HUES64 (cell line): ENCODE data around the gene TNFRSF8.

Source experiments
- H3K27ac ChIP-seq: 2 replicates; pipeline ENCODE4 v1.7.0; 2013; ENCODE audit warnings: low read depth, low read length, inconsistent platforms
- H3K27me3 ChIP-seq: 2 replicates; pipeline ENCODE4 v1.6.1; 2013; ENCODE audit warnings: mild to moderate bottlenecking, low read length; ENCODE audit not compliant: insufficient read depth
- H3K36me3 ChIP-seq: 2 replicates; pipeline ENCODE4 v1.6.1; 2013; ENCODE audit warnings: mild to moderate bottlenecking, low read length; ENCODE audit not compliant: insufficient read depth
- H3K4me1 ChIP-seq: 2 replicates; pipeline ENCODE4 v1.6.1; 2013; ENCODE audit warnings: mild to moderate bottlenecking, low read length, moderate library complexity; ENCODE audit not compliant: insufficient read depth
- H3K4me3 ChIP-seq: 2 replicates; pipeline ENCODE4 v1.5.1; 2013; ENCODE audit warnings: mild to moderate bottlenecking, low read length, moderate library complexity
- H3K9ac ChIP-seq: 2 replicates; pipeline ENCODE4 v1.6.1; 2013; ENCODE audit warnings: mild to moderate bottlenecking, low read depth, low read length
- H3K9me3 ChIP-seq: 2 replicates; pipeline ENCODE4 v1.6.1; 2013; ENCODE audit warnings: low read depth, low read length; ENCODE audit not compliant: insufficient read depth
- WGBS: fragments of 150-250, 120-280 bp; methylation state at CpG from one replicate; pipeline ENCODE4 v1.1.7; 2013; ENCODE audit warnings: missing lambda C conversion rate; 5-methylcytosine and 5-hydroxymethylcytosine counted together

Gene TNFRSF8

GRCh38 chr1:12053752-12054548 lies 9.2 kb upstream of the TNFRSF8 start:
- Histone ChIP-seq H3K9ac (no peak overlapping the region), H3K9me3 (no peaks in the 10 kb centered on the region), H3K36me3 (no peaks in the 10 kb centered on the region), H3K4me1 (peaks cover 12% of the 10 kb centered on the region; the same call in 1 of the 2 replicates), H3K27ac (no peak overlapping the region), H3K27me3 (no peaks in the 10 kb centered on the region), H3K4me3 (no peak overlapping the region)
- WGBS, result 85% methylated on average over 13 of the region's 13 CpGs

GRCh38 chr1:12055259-12055658 lies 7.8 kb upstream of the TNFRSF8 start:
- H3K9ac ChIP-seq, result no peak overlapping the region
- H3K36me3 ChIP-seq, result no peaks in the 10 kb centered on the region
- H3K27me3 ChIP-seq, result no peaks in the 10 kb centered on the region
- H3K27ac ChIP-seq, result no peak overlapping the region
- H3K4me1 ChIP-seq, result peaks cover 8% of the 10 kb centered on the region; the same call in 1 of the 2 replicates
- 78% methylated on average over 6 of the region's 6 CpGs for WGBS
- no peak overlapping the region for H3K4me3 ChIP-seq
- no peaks in the 10 kb centered on the region for H3K9me3 ChIP-seq

DNA sequence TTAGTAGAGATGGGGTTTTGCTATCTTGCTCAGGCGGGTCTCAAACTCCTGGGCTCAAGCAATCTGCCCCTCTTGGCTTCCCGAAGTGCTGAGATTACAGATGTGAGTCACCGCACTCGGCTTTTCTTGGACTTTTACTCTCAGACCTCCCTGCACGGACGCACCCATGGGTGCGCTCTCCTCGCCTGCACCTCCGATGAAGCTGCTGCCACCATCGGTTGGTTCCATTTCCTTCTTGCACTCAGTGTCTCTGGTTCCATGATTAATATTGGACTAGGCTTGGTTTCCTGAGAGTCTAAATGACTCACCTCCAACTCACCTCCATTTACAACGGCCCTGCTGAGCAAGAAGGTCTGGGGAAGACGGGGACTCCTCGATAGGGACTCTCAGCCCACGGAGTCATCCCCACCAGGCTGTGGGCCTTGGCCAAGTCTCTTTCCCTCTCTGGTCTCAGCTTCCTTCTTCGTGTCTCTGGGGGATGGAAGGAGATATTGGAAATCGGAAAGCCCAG lies 6.7 kb upstream of the TNFRSF8 start:
- 94% methylated on average over 16 of the region's 16 CpGs for WGBS
- no peaks in the 10 kb centered on the region for H3K9me3 ChIP-seq
- no peaks in the 10 kb centered on the region for H3K36me3 ChIP-seq
- no peak overlapping the region for H3K27ac ChIP-seq
- peaks cover 3% of the 10 kb centered on the region; the same call in 1 of the 2 replicates for H3K27me3 ChIP-seq
- H3K4me1 ChIP-seq, result peaks cover 8% of the 10 kb centered on the region; the same call in 1 of the 2 replicates
- H3K9ac ChIP-seq, result no peak overlapping the region
- no peak overlapping the region for H3K4me3 ChIP-seq

DNA sequence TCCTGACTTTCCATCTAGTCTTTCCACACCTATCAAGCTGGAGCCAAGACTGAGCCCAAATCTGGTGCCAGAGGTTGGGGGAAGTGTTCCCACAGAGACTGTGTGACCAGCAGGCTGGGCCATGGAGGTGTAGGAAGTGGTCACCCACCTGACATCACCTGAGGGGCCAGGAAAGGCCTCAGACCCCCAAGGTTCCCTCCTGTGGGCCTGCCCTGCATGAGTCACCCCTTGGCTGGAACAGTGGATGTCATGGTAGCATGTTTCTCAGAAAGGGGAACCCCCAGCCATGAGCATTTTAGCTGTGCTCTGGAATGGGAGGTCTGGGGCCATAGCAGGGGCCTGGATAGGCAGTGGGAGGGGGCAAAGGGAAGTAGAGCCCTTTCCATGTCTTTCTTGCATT lies 5.7 kb upstream of the TNFRSF8 start:
- Histone ChIP-seq H3K9me3 (no peaks in the 10 kb centered on the region), H3K36me3 (no peaks in the 10 kb centered on the region), H3K4me1 (no peaks in the 10 kb centered on the region), H3K27ac (no peak overlapping the region), H3K4me3 (no peak overlapping the region), H3K9ac (no peak overlapping the region), H3K27me3 (peaks cover 10% of the 10 kb centered on the region)

DNA sequence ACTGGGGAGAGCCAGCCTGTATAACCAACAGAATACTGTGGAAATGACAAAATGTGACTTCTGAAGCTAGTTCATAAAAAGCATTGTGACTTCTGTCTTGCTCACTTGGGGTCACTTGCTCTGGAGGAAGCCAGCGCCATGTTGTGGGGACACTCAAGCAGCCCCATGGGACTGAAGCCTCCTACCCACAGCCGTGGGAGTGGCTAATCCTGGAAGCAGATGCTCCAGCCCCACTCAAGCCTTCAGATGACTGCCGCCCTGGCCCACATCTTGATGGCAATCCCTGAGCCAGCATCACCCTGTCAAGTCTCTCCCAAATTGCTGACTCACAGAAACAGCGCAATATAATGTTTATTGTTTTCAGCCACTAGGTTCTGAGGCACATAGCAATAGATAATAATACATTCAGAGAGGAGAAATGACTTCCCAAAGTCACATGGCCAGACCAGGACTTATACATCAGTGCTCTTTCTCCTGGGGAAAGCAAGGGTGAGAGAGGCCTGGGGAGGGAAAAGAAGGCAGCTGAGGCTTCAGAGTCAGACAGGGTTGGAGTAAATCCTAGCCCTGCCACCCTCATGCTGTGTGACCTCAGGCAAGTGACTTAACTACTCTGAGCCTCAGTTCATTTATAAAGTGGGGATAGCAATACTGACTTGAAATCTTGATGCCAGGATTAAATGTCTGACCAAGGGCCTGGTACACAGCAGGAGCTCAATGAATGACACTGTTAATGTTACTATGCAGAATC lies 5.0 kb upstream of the TNFRSF8 start:
- Histone ChIP-seq H3K27me3 (peaks cover 15% of the 10 kb centered on the region), H3K9ac (no peak overlapping the region), H3K4me1 (no peaks in the 10 kb centered on the region), H3K9me3 (no peaks in the 10 kb centered on the region), H3K36me3 (no peaks in the 10 kb centered on the region), H3K4me3 (no peak overlapping the region), H3K27ac (no peak overlapping the region)
- 95% methylated on average over 4 of the region's 4 CpGs for WGBS

GRCh38 chr1:12059226-12059625 lies 3.9 kb upstream of the TNFRSF8 start:
- 94% methylated on average over 3 of the region's 3 CpGs for WGBS
- Histone ChIP-seq H3K27ac (no peak overlapping the region), H3K36me3 (no peaks in the 10 kb centered on the region), H3K4me1 (no peaks in the 10 kb centered on the region), H3K4me3 (no peak overlapping the region), H3K9me3 (no peaks in the 10 kb centered on the region), H3K27me3 (peaks cover 26% of the 10 kb centered on the region), H3K9ac (no peak overlapping the region)

GRCh38 chr1:12059722-12060464 lies 3.2 kb upstream of the TNFRSF8 start:
- Histone ChIP-seq H3K4me1 (no peaks in the 10 kb centered on the region), H3K9ac (no peak overlapping the region), H3K4me3 (no peak overlapping the region), H3K27ac (no peak overlapping the region), H3K27me3 (peaks cover 33% of the 10 kb centered on the region), H3K9me3 (no peaks in the 10 kb centered on the region), H3K36me3 (no peaks in the 10 kb centered on the region)
- 69% methylated on average over 7 of the region's 7 CpGs for WGBS

DNA sequence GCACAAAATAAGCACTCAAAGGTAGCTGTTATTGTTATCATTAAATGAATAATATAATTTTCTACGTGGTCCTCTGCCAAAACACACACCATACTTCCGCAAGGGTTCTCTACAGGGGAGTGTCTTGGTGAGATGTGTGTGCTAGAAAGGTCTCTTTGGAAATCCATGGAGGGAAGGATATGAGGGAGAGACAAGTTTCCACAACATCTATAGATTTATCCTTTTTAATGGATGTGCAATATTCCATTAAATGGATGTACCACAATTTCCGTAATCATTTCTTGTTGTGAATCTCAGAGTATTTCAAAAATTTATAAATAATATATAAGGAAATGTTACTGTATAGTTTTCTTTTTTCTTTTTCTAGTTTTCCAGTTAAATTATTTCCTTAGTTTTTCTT lies 2.6 kb upstream of the TNFRSF8 start:
- H3K27ac ChIP-seq, result no peak overlapping the region
- no peak overlapping the region for H3K4me3 ChIP-seq
- peaks cover 33% of the 10 kb centered on the region for H3K27me3 ChIP-seq
- no peaks in the 10 kb centered on the region for H3K9me3 ChIP-seq
- peaks cover 1% of the 10 kb centered on the region; the same call in 1 of the 2 replicates for H3K4me1 ChIP-seq
- no peaks in the 10 kb centered on the region for H3K36me3 ChIP-seq
- no peak overlapping the region for H3K9ac ChIP-seq
- no CpG with 5 or more reads among the region's 3 CpGs for WGBS

DNA sequence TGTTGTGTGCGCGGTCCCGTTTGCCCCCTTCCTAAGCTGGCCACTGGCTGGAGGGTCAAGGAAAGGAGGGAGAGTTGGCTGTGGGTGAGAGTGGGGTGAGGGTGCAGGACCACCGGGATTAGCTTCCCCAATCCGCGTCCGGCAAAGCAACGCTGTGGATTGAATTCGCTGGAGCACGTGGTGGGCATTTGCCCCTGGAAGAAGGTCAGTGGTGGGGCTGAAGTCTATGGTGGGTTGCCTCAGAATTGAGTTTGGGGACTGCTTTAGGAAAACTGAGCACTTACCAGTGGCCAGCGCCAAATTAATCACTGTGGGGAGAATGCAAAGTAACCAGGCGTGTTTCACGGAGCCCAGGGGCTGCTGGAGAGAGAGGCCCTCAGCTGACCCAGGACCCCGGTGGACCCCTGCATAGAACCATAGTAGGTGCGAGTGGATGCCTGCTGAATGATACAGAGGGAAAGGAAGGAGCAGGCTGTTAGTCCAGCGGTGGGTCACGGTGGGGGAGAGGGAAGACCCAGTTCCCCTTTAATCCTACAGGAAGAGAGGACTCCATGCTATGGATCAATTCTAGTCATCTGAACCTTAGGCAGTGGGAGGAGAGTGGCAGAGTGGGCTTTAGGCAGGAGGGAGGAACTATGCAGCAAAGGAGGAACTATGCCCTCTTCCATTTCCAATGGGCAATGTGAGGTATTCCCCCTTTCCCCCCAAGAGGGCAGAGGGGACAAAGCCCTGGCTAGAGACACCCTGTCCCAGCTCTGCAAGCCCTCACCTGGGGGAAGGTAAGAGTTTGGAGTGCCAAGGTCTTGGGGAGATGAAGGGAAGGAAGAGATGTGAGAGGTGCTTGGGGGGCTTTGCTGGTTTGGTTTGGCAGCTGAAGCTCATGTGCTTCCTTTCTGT lies 1.2 kb downstream of the TNFRSF8 start:
- Histone ChIP-seq H3K27me3 (peaks cover 33% of the 10 kb centered on the region), H3K9ac (peak overlapping the region; percentile 74)

DNA sequence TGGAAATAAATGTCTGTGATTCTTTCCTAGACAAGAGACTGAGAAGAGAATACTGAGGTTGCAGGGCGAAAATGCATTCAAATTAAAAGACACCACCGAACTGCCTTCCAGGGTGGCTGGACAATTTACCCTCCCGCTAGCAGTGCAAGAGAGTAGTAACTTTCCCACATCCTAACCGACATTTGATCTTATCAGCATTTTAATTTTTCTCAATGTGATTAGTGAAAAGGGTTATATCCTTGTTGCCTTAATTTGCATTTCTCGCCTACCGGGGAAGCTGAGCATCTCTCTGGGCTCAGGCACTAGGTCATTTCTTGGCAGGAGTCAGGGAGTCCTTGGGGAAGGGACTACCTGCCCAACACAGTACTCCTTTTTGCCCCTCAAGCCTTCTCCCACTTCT lies 2.8 kb downstream of the TNFRSF8 start:
- no peak overlapping the region for H3K27ac ChIP-seq
- WGBS, result 57% methylated on average over 6 of the region's 6 CpGs
- no peak overlapping the region for H3K9ac ChIP-seq
- H3K36me3 ChIP-seq, result no peaks in the 10 kb centered on the region
- H3K4me1 ChIP-seq, result peaks cover 31% of the 10 kb centered on the region
- no peak overlapping the region for H3K4me3 ChIP-seq
- H3K27me3 ChIP-seq, result peaks cover 33% of the 10 kb centered on the region
- H3K9me3 ChIP-seq, result no peaks in the 10 kb centered on the region

More for the DNA sequence above, 1.2 kb downstream of the TNFRSF8 start:
- 11% methylated on average over 17 of the region's 17 CpGs for WGBS
- Histone ChIP-seq H3K36me3 (no peaks in the 10 kb centered on the region), H3K27ac (no peak overlapping the region), H3K4me3 (peak overlapping the region; percentile 75), H3K4me1 (peaks cover 24% of the 10 kb centered on the region), H3K9me3 (no peaks in the 10 kb centered on the region)
